ENCODE data around the gene LYSMD4. TPM values are rescaled to one million over a fixed set of nuclear protein-coding genes. Genes with fewer than 3 reads are reported as not detected.
A peak's percentile ranks its signal among the peaks of the same experiment; 100 is the strongest.

Gene LYSMD4
- total RNA-seq, 2 experiments from 2014 or later, result 12.9 to 13.0 TPM

GRCh38 chr15:99717161-99718009, 15.9 kb downstream of the LYSMD4 start:
- DNase-seq (no peak), ATAC-seq (ENCODE audit: poor library complexity) (no peak)
- H3K27ac Mint-ChIP-seq, result no peak overlapping the region
- H3K36me3 ChIP-seq (ENCODE audit: insufficient read depth, low read length), result peaks cover 19% of the 10 kb centered on the region
- no peak overlapping the region for H3K4me3 Mint-ChIP-seq
- peaks cover 23% of the 10 kb centered on the region for H3K4me1 ChIP-seq (ENCODE audit: insufficient read depth, low read length)
- ChIA-PET POLR2A (interaction anchor here (0.6 to 2.5 kb wide), 3 partner anchors 13 to 460 kb away, joined by 3 to 13 read pairs (median 5); partner anchors contain the start of gene LYSMD4), CTCF (interaction anchor here (3.4 kb wide), 1 partner anchor 13 kb away, joined by 16 read pairs; no protein-coding TSS in a partner anchor)
- H3K9me3 Mint-ChIP-seq, result no peaks in the 10 kb centered on the region
- no peaks in the 10 kb centered on the region for H3K9me3 ChIP-seq (ENCODE audit: control insufficient read depth in 1 of 2, insufficient read depth in 1 of 2, low read length in 2 of 2)
- H3K27me3 Mint-ChIP-seq, result no peaks in the 10 kb centered on the region
- intact Hi-C loops (cut with DNase I, micrococcal nuclease), result no loop called here
- no peak for TF ChIP-seq CTCF (IDR thresholded peaks at IDR 0.05)
- H3K4me1 Mint-ChIP-seq (ENCODE audit: low read depth), result peaks cover 37% of the 10 kb centered on the region
- no peaks in the 10 kb centered on the region for H3K27me3 ChIP-seq (ENCODE audit: control insufficient read depth in 1 of 2, insufficient read depth in 2 of 2, low read length in 2 of 2)
- H3K4me3 ChIP-seq (ENCODE audit: low read length), result no peak overlapping the region
- H3K27ac ChIP-seq (ENCODE audit: low read depth in 1 of 2, low read length in 2 of 2), result no peak overlapping the region
- peaks cover 21% of the 10 kb centered on the region for H3K36me3 Mint-ChIP-seq (ENCODE audit: low read depth)

GRCh38 chr15:99716540-99717095, 16.6 kb downstream of the LYSMD4 start:
- intact Hi-C loops (cut with DNase I, micrococcal nuclease), result no loop called here
- no peak overlapping the region for H3K27ac ChIP-seq (ENCODE audit: low read depth in 1 of 2, low read length in 2 of 2)
- ChIA-PET CTCF (interaction anchor here (3.4 kb wide), 1 partner anchor 12 kb away, joined by 16 read pairs; no protein-coding TSS in a partner anchor), POLR2A (interaction anchor here (0.6 to 2.5 kb wide), 3 partner anchors 12 to 459 kb away, joined by 3 to 13 read pairs (median 5); partner anchors contain the start of gene LYSMD4)
- peaks cover 28% of the 10 kb centered on the region for H3K36me3 Mint-ChIP-seq (ENCODE audit: low read depth)
- H3K9me3 Mint-ChIP-seq, result no peaks in the 10 kb centered on the region
- H3K4me3 Mint-ChIP-seq, result no peak overlapping the region
- H3K4me3 ChIP-seq (ENCODE audit: low read length), result no peak overlapping the region
- no peaks in the 10 kb centered on the region for H3K27me3 ChIP-seq (ENCODE audit: control insufficient read depth in 1 of 2, insufficient read depth in 2 of 2, low read length in 2 of 2)
- H3K27ac Mint-ChIP-seq, result no peak overlapping the region
- H3K4me1 ChIP-seq (ENCODE audit: insufficient read depth, low read length), result peaks cover 22% of the 10 kb centered on the region
- DNase-seq (no peak), ATAC-seq (ENCODE audit: poor library complexity) (no peak)
- H3K36me3 ChIP-seq (ENCODE audit: insufficient read depth, low read length), result peaks cover 26% of the 10 kb centered on the region
- no peaks in the 10 kb centered on the region for H3K9me3 ChIP-seq (ENCODE audit: control insufficient read depth in 1 of 2, insufficient read depth in 1 of 2, low read length in 2 of 2)
- peaks cover 29% of the 10 kb centered on the region for H3K4me1 Mint-ChIP-seq (ENCODE audit: low read depth)
- TF ChIP-seq CTCF (IDR thresholded peaks at IDR 0.05), result no peak
- H3K27me3 Mint-ChIP-seq, result no peaks in the 10 kb centered on the region

GRCh38 chr15:99712415-99712814, 20.8 kb downstream of the LYSMD4 start:
- H3K27me3 ChIP-seq (ENCODE audit: control insufficient read depth in 1 of 2, insufficient read depth in 2 of 2, low read length in 2 of 2), result no peaks in the 10 kb centered on the region
- H3K27me3 Mint-ChIP-seq, result no peaks in the 10 kb centered on the region
- no peak overlapping the region for H3K4me3 ChIP-seq (ENCODE audit: low read length)
- H3K4me1 ChIP-seq (ENCODE audit: insufficient read depth, low read length), result peaks cover 3% of the 10 kb centered on the region
- ChIA-PET CTCF (no interaction called here), POLR2A (no interaction called here)
- H3K27ac Mint-ChIP-seq, result no peak overlapping the region
- intact Hi-C loops (cut with DNase I, micrococcal nuclease), result no loop called here
- H3K9me3 ChIP-seq (ENCODE audit: control insufficient read depth in 1 of 2, insufficient read depth in 1 of 2, low read length in 2 of 2), result no peaks in the 10 kb centered on the region
- no peaks in the 10 kb centered on the region for H3K9me3 Mint-ChIP-seq
- ATAC-seq (ENCODE audit: poor library complexity) (no peak), DNase-seq (peak in 1 of 14 experiments; percentile 10)
- H3K36me3 Mint-ChIP-seq (ENCODE audit: low read depth), result peaks cover 64% of the 10 kb centered on the region
- no peak for TF ChIP-seq CTCF (IDR thresholded peaks at IDR 0.05)
- no peak overlapping the region for H3K27ac ChIP-seq (ENCODE audit: low read depth in 1 of 2, low read length in 2 of 2)
- peaks cover 22% of the 10 kb centered on the region for H3K4me1 Mint-ChIP-seq (ENCODE audit: low read depth)
- no peak overlapping the region for H3K4me3 Mint-ChIP-seq
- H3K36me3 ChIP-seq (ENCODE audit: insufficient read depth, low read length), result peaks cover 42% of the 10 kb centered on the region

Measured in CD4-positive, alpha-beta T cell (primary cell).